WTC11 (cell line): Measurements from ENCODE around the gene KDM2A. TPM values are rescaled to one million over a fixed set of nuclear protein-coding genes. Genes with fewer than 3 reads are reported as not detected.

Experiments used
- ATAC-seq: fragments of 200-7000 bp; cut with Tn5 transposase; 2 replicates; pipeline ENCODE4 v1.10.0; 2021; ENCODE audit warnings: mild to moderate bottlenecking, moderate library complexity
- CTCF ChIA-PET: fragments of 300-600 bp; sonication (Branson Sonifier 250); formaldehyde crosslinking; loops from one replicate; lab custom pipeline; 2021; ENCODE audit warnings: antibody characterized with exemption; lab: Charles Lee
- POLR2A ChIA-PET: fragments of 350-600 bp; sonication (Branson Sonifier 250); formaldehyde crosslinking; loops from one replicate; lab custom pipeline; 2021; ENCODE audit warnings: antibody characterized with exemption; lab: Charles Lee
- DNase-seq: peaks from one replicate; pipeline ENCODE4 v3.0.0; 2021; ENCODE audit warnings: low spot score
- H3K27ac Mint-ChIP-seq: 2 replicates; pipeline ENCODE4 v1.8.0; 2021; ENCODE audit warnings: mixed read lengths
- H3K27me3 Mint-ChIP-seq: 2 replicates; pipeline ENCODE4 v1.8.0; 2021; ENCODE audit warnings: low read depth, mild to moderate bottlenecking, moderate library complexity, mixed read lengths
- H3K36me3 Mint-ChIP-seq: 2 replicates; pipeline ENCODE4 v1.8.0; 2021; ENCODE audit warnings: mixed read lengths
- H3K4me1 Mint-ChIP-seq: 2 replicates; pipeline ENCODE4 v1.8.0; 2022; ENCODE audit warnings: mixed read lengths
- H3K4me3 Mint-ChIP-seq: 2 replicates; pipeline ENCODE4 v1.8.0; 2021; ENCODE audit warnings: mild to moderate bottlenecking, moderate library complexity, mixed read lengths
- H3K9me3 Mint-ChIP-seq: 2 replicates; pipeline ENCODE4 v1.8.0; 2021; ENCODE audit warnings: mixed read lengths
- CBFB ChIP-seq: sonication (generic); formaldehyde crosslinking; IDR thresholded peaks from 2 replicates; pipeline ENCODE4 v1.8.1; 2022; ENCODE audit warnings: mild to moderate bottlenecking, low read depth, missing genetic modification reagents
- ETV6 ChIP-seq: sonication (generic); formaldehyde crosslinking; IDR thresholded peaks from 2 replicates; pipeline ENCODE4 v1.8.1; 2022; ENCODE audit warnings: mild to moderate bottlenecking, missing genetic modification reagents
- FOXJ3 ChIP-seq: sonication (generic); formaldehyde crosslinking; IDR thresholded peaks from 2 replicates; pipeline ENCODE4 v1.9.0; 2021; ENCODE audit warnings: missing genetic modification reagents, mild to moderate bottlenecking, borderline replicate concordance
- GTF2I ChIP-seq: fragments of 250-450 bp; sonication (Bioruptor Pico); conservative IDR thresholded peaks from 2 replicates; pipeline ENCODE4 v1.4.0; 2021; ENCODE audit warnings: mild to moderate bottlenecking
- HMGA2 ChIP-seq: fragments of 250-450 bp; sonication (Bioruptor Pico); IDR thresholded peaks from 2 replicates; pipeline ENCODE4 v1.4.0; 2021; ENCODE audit warnings: mild to moderate bottlenecking, moderate library complexity
- JUN ChIP-seq: sonication (generic); formaldehyde crosslinking; IDR thresholded peaks from 2 replicates; pipeline ENCODE4 v1.8.0; 2023; ENCODE audit warnings: mild to moderate bottlenecking, missing genetic modification reagents
- NFATC4 ChIP-seq: fragments of 250-450 bp; sonication (Bioruptor Pico); IDR thresholded peaks from 2 replicates; pipeline ENCODE4 v1.9.0; 2021; ENCODE audit warnings: mild to moderate bottlenecking
- NR3C1 ChIP-seq: sonication (generic); formaldehyde crosslinking; conservative IDR thresholded peaks from 2 replicates; pipeline ENCODE4 v1.8.1; 2023; ENCODE audit warnings: low read depth, mild to moderate bottlenecking, missing genetic modification reagents
- OVOL2 ChIP-seq: fragments of 250-450 bp; sonication (Bioruptor Pico); IDR thresholded peaks from 2 replicates; pipeline ENCODE4 v1.9.0; 2021; ENCODE audit warnings: mild to moderate bottlenecking, borderline replicate concordance
- PRRX2 ChIP-seq: fragments of 250-450 bp; sonication (Bioruptor Pico); IDR thresholded peaks from 2 replicates; pipeline ENCODE4 v1.8.0; 2021; ENCODE audit warnings: mild to moderate bottlenecking
- SP1 ChIP-seq: sonication (generic); formaldehyde crosslinking; conservative IDR thresholded peaks from 2 replicates; pipeline ENCODE4 v1.8.1; 2022; ENCODE audit warnings: missing genetic modification reagents
- TEAD4 ChIP-seq: sonication (generic); formaldehyde crosslinking; IDR thresholded peaks from 2 replicates; pipeline ENCODE4 v1.8.0; 2022; ENCODE audit warnings: mild to moderate bottlenecking, missing genetic modification reagents
- TP53 ChIP-seq: sonication (generic); formaldehyde crosslinking; IDR thresholded peaks from 2 replicates; pipeline ENCODE4 v1.8.1; 2023; ENCODE audit warnings: mild to moderate bottlenecking, missing genetic modification reagents
- ZBTB21 ChIP-seq: sonication (generic); formaldehyde crosslinking; IDR thresholded peaks from 2 replicates; pipeline ENCODE4 v1.8.1; 2023; ENCODE audit warnings: mild to moderate bottlenecking, missing genetic modification reagents, borderline replicate concordance
- ZNF671 ChIP-seq: fragments of 250-450 bp; sonication (Bioruptor Pico); IDR thresholded peaks from 2 replicates; pipeline ENCODE4 v1.8.0; 2021; ENCODE audit warnings: mild to moderate bottlenecking
- total RNA-seq: library from RNA; stranded (reverse); gene quantifications from 3 replicates; pipeline ENCODE4 v1.2.3, GENCODE V29; 2021
- TF ChIP-seq, protein P1 (sequence below): sonication (generic); formaldehyde crosslinking; IDR thresholded peaks from 2 replicates; pipeline ENCODE4 v1.8.1; 2022; ENCODE audit warnings: mild to moderate bottlenecking, moderate library complexity, missing genetic modification reagents
- TF ChIP-seq, protein P2 (sequence below): sonication (generic); formaldehyde crosslinking; IDR thresholded peaks from 2 replicates; pipeline ENCODE4 v1.8.1; 2023; ENCODE audit warnings: mild to moderate bottlenecking, missing genetic modification reagents, moderate library complexity
- TF ChIP-seq, protein P3 (sequence below): fragments of 200-600 bp; IDR thresholded peaks from 2 replicates; pipeline ENCODE4 v1.8.0; 2022; ENCODE audit warnings: antibody characterized with exemption
- TF ChIP-seq, protein P4 (sequence below): sonication (generic); formaldehyde crosslinking; IDR thresholded peaks from 2 replicates; pipeline ENCODE4 v1.8.0; 2023; ENCODE audit warnings: missing genetic modification reagents, mild to moderate bottlenecking, borderline replicate concordance
- TF ChIP-seq, protein P5 (sequence below): sonication (generic); formaldehyde crosslinking; IDR thresholded peaks from 2 replicates; pipeline ENCODE4 v1.8.0; 2023; ENCODE audit warnings: mild to moderate bottlenecking, missing genetic modification reagents
- TF ChIP-seq, protein P6 (sequence below): sonication (generic); formaldehyde crosslinking; IDR thresholded peaks from 2 replicates; pipeline ENCODE4 v1.8.0; 2022; ENCODE audit warnings: mild to moderate bottlenecking, missing genetic modification reagents

KDM2A gene
- total RNA-seq, 1 experiment from 2014 or later = 58.0 TPM

DNA sequence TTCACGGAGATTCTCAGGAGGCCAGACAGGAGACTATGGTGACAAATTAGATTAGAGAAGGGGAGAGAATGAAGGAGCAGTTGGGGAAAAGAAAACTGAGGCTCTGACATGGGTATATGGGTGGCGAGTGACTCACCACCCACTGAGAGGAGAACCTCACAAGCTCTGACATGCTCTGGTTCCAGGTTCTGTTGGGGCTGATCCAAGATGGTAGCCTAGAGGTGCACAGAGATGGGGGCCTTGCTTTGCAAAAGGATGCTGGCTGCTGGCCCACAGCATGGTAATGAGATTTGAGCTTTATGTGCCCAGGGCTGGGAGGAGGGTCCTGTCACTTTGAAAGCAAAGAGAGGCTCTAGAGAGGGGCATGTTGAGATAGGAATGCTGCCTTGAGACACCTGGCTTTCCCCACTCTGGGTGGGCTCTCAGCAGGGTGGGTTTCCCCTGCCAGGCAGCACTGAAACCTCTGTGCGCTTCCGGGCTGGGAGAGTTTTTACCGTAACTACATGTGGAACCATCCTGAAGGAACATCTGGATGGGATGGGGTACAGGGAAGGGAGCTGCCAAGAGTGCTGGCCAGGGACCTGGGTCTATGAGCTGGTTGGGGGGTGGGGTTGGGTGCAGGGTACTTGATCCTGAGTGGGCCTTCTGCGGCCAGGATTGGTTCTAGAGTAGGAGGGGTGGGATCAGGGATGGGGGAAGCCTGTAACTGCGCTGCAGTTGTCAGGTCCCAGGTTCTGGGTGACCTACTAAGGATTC is 146.0 kb downstream of the KDM2A start:
- H3K27me3 Mint-ChIP-seq = peaks cover 30% of the 10 kb centered on the region
- no peak overlapping the region for H3K27ac Mint-ChIP-seq
- no peak for DNase-seq
- no peaks in the 10 kb centered on the region for H3K9me3 Mint-ChIP-seq
- CTCF ChIA-PET = interaction anchor here (1.0 to 4.6 kb wide), 3 partner anchors 12 to 52 kb away, joined by 3 to 122 read pairs (median 4); partner anchors contain the start of gene SSH3
- peaks cover 40% of the 10 kb centered on the region for H3K4me1 Mint-ChIP-seq
- POLR2A ChIA-PET = no interaction called here
- peak overlapping the region; percentile 70 for H3K4me3 Mint-ChIP-seq
- H3K36me3 Mint-ChIP-seq = no peaks in the 10 kb centered on the region
- TF ChIP-seq CBFB (CRISPR knock-in tag) (no peak), ZNF671 (CRISPR knock-in tag) (no peak), GTF2I (CRISPR knock-in tag) (no peak), PRRX2 (no peak), OVOL2 (CRISPR knock-in tag) (no peak), JUN (CRISPR knock-in tag) (no peak), TP53 (no peak)
- TF ChIP-seq, protein P1, sequence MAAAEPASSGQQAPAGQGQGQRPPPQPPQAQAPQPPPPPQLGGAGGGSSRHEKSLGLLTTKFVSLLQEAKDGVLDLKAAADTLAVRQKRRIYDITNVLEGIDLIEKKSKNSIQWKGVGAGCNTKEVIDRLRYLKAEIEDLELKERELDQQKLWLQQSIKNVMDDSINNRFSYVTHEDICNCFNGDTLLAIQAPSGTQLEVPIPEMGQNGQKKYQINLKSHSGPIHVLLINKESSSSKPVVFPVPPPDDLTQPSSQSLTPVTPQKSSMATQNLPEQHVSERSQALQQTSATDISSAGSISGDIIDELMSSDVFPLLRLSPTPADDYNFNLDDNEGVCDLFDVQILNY (CRISPR knock-in tag) = no peak
- TF ChIP-seq, protein P2, sequence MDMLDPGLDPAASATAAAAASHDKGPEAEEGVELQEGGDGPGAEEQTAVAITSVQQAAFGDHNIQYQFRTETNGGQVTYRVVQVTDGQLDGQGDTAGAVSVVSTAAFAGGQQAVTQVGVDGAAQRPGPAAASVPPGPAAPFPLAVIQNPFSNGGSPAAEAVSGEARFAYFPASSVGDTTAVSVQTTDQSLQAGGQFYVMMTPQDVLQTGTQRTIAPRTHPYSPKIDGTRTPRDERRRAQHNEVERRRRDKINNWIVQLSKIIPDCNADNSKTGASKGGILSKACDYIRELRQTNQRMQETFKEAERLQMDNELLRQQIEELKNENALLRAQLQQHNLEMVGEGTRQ (CRISPR knock-in tag) = no peak
- TF ChIP-seq, all 79 proteins: peak for 0
- ATAC-seq = no peak

DNA sequence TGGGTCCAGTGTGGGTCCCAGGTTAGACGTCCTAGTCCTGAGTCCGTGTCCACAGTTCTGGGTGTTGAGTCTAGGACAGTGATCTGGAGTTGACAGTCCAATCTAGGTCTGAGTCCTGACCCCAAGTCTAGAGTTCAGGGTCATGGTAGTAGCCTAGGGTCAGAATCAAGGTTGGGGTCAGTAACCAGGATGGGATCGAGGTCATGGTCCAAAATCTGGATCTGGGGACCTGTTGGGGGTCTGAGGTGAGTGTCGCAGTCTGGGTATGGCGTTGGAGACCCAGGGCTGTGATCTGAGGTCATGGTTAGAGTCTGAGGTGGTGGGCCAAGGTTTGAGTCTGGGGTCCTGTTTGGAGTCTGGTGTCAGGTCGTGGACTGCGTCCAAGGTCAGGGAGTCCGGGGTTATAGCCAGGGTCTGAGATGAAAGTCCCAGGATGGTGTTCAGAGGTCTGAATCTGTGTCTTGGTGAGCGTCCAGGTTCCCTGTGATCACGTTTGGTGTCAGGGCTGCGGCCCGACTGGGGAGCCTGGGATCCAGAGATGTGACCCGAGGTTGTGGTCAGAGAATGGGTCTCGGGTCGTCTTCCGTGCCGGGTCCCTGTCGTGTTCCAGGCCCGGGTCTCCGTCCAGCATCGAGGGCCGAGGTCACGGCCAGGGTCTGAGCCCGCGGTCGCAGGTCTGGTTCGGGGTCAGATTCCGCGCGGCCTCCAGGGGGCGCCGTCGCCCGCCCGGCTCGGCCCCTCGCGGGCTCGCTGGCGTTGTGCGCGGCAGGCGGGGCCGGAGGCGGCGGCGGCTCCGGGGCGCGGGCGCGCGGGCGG is 146.8 kb downstream of the KDM2A start:
- peak overlapping the region; percentile 63 for H3K27ac Mint-ChIP-seq
- H3K27me3 Mint-ChIP-seq = peaks cover 25% of the 10 kb centered on the region
- TF ChIP-seq, protein P3, sequence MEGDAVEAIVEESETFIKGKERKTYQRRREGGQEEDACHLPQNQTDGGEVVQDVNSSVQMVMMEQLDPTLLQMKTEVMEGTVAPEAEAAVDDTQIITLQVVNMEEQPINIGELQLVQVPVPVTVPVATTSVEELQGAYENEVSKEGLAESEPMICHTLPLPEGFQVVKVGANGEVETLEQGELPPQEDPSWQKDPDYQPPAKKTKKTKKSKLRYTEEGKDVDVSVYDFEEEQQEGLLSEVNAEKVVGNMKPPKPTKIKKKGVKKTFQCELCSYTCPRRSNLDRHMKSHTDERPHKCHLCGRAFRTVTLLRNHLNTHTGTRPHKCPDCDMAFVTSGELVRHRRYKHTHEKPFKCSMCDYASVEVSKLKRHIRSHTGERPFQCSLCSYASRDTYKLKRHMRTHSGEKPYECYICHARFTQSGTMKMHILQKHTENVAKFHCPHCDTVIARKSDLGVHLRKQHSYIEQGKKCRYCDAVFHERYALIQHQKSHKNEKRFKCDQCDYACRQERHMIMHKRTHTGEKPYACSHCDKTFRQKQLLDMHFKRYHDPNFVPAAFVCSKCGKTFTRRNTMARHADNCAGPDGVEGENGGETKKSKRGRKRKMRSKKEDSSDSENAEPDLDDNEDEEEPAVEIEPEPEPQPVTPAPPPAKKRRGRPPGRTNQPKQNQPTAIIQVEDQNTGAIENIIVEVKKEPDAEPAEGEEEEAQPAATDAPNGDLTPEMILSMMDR = peak; percentile 69; the same call in 1 of the 2 replicates
- TF ChIP-seq HMGA2 (no peak), ZBTB21 (CRISPR knock-in tag) (no peak), SP1 (CRISPR knock-in tag) (no peak), ETV6 (CRISPR knock-in tag) (peak; percentile 31; the same call in 1 of the 2 replicates), NFATC4 (CRISPR knock-in tag) (no peak), TEAD4 (CRISPR knock-in tag) (no peak), FOXJ3 (CRISPR knock-in tag) (no peak), NR3C1 (CRISPR knock-in tag) (no peak)
- TF ChIP-seq, protein P4, sequence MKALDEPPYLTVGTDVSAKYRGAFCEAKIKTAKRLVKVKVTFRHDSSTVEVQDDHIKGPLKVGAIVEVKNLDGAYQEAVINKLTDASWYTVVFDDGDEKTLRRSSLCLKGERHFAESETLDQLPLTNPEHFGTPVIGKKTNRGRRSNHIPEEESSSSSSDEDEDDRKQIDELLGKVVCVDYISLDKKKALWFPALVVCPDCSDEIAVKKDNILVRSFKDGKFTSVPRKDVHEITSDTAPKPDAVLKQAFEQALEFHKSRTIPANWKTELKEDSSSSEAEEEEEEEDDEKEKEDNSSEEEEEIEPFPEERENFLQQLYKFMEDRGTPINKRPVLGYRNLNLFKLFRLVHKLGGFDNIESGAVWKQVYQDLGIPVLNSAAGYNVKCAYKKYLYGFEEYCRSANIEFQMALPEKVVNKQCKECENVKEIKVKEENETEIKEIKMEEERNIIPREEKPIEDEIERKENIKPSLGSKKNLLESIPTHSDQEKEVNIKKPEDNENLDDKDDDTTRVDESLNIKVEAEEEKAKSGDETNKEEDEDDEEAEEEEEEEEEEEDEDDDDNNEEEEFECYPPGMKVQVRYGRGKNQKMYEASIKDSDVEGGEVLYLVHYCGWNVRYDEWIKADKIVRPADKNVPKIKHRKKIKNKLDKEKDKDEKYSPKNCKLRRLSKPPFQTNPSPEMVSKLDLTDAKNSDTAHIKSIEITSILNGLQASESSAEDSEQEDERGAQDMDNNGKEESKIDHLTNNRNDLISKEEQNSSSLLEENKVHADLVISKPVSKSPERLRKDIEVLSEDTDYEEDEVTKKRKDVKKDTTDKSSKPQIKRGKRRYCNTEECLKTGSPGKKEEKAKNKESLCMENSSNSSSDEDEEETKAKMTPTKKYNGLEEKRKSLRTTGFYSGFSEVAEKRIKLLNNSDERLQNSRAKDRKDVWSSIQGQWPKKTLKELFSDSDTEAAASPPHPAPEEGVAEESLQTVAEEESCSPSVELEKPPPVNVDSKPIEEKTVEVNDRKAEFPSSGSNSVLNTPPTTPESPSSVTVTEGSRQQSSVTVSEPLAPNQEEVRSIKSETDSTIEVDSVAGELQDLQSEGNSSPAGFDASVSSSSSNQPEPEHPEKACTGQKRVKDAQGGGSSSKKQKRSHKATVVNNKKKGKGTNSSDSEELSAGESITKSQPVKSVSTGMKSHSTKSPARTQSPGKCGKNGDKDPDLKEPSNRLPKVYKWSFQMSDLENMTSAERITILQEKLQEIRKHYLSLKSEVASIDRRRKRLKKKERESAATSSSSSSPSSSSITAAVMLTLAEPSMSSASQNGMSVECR (CRISPR knock-in tag) = no peak
- TF ChIP-seq, protein P5, sequence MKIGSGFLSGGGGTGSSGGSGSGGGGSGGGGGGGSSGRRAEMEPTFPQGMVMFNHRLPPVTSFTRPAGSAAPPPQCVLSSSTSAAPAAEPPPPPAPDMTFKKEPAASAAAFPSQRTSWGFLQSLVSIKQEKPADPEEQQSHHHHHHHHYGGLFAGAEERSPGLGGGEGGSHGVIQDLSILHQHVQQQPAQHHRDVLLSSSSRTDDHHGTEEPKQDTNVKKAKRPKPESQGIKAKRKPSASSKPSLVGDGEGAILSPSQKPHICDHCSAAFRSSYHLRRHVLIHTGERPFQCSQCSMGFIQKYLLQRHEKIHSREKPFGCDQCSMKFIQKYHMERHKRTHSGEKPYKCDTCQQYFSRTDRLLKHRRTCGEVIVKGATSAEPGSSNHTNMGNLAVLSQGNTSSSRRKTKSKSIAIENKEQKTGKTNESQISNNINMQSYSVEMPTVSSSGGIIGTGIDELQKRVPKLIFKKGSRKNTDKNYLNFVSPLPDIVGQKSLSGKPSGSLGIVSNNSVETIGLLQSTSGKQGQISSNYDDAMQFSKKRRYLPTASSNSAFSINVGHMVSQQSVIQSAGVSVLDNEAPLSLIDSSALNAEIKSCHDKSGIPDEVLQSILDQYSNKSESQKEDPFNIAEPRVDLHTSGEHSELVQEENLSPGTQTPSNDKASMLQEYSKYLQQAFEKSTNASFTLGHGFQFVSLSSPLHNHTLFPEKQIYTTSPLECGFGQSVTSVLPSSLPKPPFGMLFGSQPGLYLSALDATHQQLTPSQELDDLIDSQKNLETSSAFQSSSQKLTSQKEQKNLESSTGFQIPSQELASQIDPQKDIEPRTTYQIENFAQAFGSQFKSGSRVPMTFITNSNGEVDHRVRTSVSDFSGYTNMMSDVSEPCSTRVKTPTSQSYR (CRISPR knock-in tag) = no peak
- TF ChIP-seq, protein P6, sequence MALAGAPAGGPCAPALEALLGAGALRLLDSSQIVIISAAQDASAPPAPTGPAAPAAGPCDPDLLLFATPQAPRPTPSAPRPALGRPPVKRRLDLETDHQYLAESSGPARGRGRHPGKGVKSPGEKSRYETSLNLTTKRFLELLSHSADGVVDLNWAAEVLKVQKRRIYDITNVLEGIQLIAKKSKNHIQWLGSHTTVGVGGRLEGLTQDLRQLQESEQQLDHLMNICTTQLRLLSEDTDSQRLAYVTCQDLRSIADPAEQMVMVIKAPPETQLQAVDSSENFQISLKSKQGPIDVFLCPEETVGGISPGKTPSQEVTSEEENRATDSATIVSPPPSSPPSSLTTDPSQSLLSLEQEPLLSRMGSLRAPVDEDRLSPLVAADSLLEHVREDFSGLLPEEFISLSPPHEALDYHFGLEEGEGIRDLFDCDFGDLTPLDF (CRISPR knock-in tag) = no peak

More for the DNA sequence above, 146.8 kb downstream of the KDM2A start:
- no peaks in the 10 kb centered on the region for H3K36me3 Mint-ChIP-seq
- H3K4me3 Mint-ChIP-seq = peak overlapping the region; percentile 70
- DNase-seq = peak; percentile 86
- H3K9me3 Mint-ChIP-seq = no peaks in the 10 kb centered on the region
- peak; percentile 45 for ATAC-seq
- peaks cover 48% of the 10 kb centered on the region for H3K4me1 Mint-ChIP-seq
- CTCF ChIA-PET = interaction anchor here (0.9 to 4.6 kb wide), 7 partner anchors 9 to 87 kb away, joined by 3 to 122 read pairs (median 7); partner anchors contain the start of genes POLD4 and SSH3
- POLR2A ChIA-PET = interaction anchor here (1.0 to 1.3 kb wide), 2 partner anchors 12 to 52 kb away, joined by 4 read pairs; no protein-coding TSS in a partner anchor
